Medulla oblongata (tissue), 1 donor: ENCODE measurements around the gene KRT77.
"Not testable (repeated sequence)": the region's sequence is repeated elsewhere in the genome, so short reads cannot be mapped to it uniquely, and the experiment has no call there.

ENCODE experiments used
- DNase-seq: peaks from one replicate; pipeline ENCODE4 v3.0.0-alpha.2; 2015; ENCODE audit errors: extremely low spot score

Gene KRT77

GRCh38 chr12:52722680-52723079 is 19.4 kb upstream of the KRT77 start:
- DNase-seq: no peak

GRCh38 chr12:52721838-52722470 is 18.6 kb upstream of the KRT77 start:
- DNase-seq: no peak

DNA sequence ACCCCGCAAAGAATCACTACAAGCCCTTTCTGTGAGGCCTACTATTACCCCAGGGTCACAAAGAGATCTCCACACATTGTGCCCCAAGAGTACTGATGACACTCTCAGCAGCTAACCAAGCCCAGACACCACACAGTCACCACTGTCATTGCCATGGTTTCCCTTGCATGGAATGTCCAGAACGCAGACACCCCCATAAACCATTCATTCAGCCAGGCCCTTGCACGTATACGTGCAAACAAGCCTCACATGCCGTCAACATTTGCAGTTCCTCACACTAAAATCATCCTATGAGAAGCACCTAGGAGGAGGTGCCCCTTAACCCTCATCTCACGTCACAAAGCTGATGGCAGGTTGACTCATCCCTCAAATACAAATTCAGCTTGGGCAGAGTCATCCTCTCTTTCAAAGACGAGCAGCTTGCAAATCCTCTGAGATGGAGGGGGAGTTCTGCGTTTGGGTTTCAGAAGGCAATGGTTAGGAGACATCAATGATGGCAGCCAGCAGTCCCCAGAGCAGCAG is 17.1 kb upstream of the KRT77 start:
- no peak for DNase-seq

GRCh38 chr12:52716061-52716460 is 12.7 kb upstream of the KRT77 start:
- no peak for DNase-seq

DNA sequence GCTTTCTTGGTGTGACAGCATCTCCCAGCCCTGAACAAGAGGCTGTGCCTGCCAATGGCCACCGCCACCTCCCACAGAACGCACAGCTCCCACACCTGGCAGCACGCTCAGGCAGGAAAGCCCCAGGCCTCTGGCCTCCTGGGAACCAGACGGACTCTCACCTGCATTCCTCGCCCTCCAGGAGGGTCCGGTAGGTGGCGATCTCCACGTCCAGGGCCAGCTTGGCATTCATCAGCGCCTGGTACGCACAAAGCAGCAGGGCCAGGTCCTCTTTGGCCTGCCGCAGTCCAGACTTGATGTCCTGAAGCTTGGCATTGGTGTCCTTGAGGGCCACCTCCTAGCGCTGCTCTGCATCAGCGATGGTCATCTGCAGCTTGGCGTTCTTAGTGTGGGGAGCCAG is 12.1 kb upstream of the KRT77 start:
- no peak for DNase-seq

DNA sequence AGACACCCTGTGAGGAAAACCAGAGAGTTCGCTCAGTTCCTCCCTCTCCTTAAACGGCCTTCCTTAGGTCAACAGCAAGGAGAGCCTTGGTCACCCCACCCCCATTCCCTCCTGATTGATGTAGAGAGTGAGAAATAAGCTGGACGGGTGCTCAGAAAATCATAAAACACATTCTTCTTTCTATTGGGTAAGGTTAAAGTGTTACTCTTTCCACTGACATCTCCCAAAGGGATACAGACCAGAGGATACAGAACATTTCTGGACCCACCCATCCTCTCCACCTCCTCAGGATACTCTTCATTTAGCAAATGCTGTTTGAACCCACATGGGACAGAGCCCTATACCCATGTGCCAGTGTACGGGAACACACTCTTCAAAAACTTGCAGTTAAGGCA is 11.6 kb upstream of the KRT77 start:
- DNase-seq: no peak

DNA sequence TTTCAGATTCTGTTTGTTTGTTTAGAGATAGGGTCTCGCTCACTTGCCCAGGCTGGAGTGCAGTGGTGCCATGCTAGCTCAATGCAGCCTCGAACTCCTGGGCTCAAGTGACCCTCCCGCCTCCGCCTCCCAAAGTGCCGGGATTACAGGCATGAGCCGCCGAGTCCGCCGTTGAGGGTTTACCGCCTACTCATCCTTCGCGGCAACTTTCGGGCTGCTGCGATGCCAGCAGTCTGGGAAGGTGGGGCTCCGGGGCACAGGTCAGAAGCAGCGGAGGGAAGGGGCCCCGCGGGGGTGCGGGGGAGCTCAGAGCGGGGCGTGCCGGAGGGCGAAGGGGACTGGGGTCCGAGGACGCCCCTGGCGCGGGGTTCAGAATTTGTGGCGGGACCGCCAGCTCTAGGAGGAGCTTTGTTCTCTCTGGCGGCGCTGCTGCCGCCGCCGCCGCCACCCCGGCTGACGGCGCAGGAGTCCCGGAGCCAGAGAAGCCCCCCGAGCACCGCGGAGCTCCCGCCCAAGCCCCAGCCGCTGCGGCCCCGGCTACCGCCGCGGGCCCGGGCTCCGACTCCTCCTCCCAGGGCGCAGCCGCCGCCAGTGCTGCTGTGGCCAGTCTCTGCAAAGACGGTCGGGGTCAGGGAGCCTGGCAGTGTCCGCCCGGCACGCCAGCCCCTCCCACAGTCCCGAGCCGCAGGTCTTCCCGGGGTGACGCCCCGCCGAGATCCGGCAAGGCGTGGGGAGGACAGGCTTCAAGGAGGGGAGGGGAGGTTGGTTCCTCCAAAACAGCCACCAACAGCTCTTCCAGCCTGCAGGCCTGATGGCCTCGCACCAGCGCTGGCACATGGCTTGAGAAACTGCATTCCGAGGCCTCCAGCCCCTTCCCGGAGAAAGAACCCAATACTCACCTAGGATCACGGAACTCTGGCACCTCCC is 10.9 kb upstream of the KRT77 start:
- no peak for DNase-seq

DNA sequence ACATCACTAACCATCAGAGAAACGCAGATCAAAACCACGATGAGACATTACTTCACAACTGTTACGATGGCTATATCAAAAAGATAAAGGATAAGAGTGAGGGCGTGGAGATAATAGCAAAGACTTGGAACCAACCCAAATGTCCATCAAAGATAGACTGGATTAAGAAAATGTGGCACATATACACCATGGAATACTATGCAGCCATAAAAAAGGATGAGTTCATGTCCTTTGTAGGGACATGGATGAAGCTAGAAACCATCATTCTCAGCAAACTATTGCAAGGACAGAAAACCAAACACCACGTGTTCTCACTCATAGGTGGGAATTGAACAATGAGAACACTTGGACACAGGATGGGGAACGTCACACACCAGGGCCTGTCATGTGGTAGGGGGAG is 8.8 kb upstream of the KRT77 start:
- DNase-seq: not testable (repeated sequence)

- DNase-seq: no peak
Measured at GRCh38 chr12:52710730-52711129, 7.4 kb upstream of the KRT77 start.

GRCh38 chr12:52708010-52708409 is 4.7 kb upstream of the KRT77 start:
- no peak for DNase-seq

GRCh38 chr12:52704464-52704863 is 1.1 kb upstream of the KRT77 start:
- DNase-seq: no peak

- no peak for DNase-seq
Measured at GRCh38 chr12:52703878-52704277, 554 bp upstream of the KRT77 start.

DNA sequence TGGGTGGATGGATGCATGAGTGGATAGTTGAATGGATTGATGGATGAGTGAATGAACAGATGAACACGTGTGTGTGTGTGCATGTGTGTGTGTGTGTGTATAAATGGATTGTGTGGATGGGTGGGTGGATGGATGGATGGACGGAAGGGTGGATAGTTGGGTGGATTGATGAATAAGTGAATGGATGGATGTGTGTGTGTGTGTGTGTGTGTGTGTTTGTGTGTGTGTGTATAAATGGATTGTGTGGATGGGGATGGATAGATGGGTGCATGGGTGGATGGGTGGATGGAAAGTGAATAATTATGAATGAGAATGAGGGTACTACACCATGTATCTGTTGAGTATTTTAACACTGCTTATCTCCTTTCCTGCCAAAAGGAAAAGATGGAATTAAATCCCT is 986 bp downstream of the KRT77 start:
- DNase-seq: no peak

GRCh38 chr12:52701281-52701680 is 2.0 kb downstream of the KRT77 start:
- DNase-seq: no peak

DNA sequence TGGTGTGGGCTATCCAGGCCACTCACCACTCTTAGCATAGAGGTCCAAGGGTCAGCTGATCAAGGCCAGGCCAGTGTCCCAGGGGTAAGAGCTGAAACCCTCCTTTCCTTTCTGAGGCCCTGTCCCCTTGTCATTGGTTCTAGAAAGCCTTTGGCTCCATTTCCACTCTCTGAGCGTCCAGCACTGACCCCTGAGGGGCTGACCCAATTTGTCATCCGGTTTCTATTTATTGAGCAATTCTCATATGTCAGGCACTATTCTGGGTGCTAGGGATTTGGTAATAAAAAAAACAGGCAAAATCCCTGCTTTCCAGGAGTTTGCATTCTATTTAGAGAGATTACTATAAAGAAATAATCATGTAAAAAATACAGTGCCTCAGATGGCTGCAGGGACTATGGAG is 3.4 kb downstream of the KRT77 start:
- DNase-seq: no peak

- no peak for DNase-seq
Measured at GRCh38 chr12:52699373-52699772, 4.0 kb downstream of the KRT77 start.

GRCh38 chr12:52698651-52699340 is 4.5 kb downstream of the KRT77 start:
- DNase-seq: no peak

- DNase-seq: no peak
Measured at GRCh38 chr12:52697058-52697582, 6.2 kb downstream of the KRT77 start.

DNA sequence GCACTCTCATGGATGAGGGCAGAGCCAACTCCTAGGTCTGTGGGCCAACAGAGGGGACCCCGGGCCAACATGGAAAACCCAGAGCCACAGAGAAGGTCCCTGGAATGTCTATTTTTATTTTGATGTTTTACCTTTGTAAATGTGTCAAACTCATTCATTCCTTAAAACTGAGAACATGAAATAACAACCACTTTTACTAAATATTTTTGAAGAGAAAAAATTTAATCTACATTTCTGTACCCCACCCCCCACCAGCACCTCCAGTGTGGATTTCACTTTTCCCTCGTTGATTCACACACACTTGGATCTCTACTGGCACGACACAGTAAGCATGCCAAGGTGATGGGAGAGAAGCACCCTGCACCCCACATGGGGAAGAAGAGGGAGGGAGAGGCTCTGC is 6.7 kb downstream of the KRT77 start:
- no peak for DNase-seq

- no peak for DNase-seq
Measured at GRCh38 chr12:52695039-52695438, 8.3 kb downstream of the KRT77 start.

GRCh38 chr12:52694151-52694550 is 9.2 kb downstream of the KRT77 start:
- no peak for DNase-seq

DNA sequence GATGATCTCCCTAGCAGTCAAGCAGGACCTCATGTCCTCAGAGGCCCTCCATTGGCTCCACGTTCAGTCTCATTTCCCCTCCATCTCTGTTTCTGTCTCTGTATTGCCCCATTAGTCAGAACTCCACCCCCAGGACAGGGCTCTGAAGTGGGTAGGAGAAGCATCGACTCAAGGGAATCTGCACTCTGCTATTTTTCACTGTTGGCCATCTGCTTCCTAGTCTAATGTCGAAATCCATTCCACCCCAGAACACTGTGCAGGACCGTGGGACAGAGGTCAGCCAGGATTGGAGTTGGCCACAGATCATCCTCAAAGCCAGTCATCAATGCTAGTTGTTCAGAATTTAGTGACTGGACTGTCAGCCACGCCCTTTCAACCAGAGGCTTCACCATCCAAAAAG is 10.1 kb downstream of the KRT77 start:
- no peak for DNase-seq
